HG03064 (cell line): Measurements from ENCODE around the gene ZNF879.

Experiments
- ATAC-seq: cut with Tn5 transposase; IDR thresholded peaks from one replicate; pipeline ENCODE4 v1.9.1; 2021; ENCODE audit warnings: low read depth; ENCODE audit not compliant: unreplicated experiment

ZNF879 gene

GRCh38 chr5:179023528-179024189 lies at the start of gene ZNF879:
TSS of gene ZNF879 (plus strand) at chr5:179023804. CDS start at chr5:179025005, 1,201 bp downstream.
- peak; percentile 94 for ATAC-seq

DNA sequence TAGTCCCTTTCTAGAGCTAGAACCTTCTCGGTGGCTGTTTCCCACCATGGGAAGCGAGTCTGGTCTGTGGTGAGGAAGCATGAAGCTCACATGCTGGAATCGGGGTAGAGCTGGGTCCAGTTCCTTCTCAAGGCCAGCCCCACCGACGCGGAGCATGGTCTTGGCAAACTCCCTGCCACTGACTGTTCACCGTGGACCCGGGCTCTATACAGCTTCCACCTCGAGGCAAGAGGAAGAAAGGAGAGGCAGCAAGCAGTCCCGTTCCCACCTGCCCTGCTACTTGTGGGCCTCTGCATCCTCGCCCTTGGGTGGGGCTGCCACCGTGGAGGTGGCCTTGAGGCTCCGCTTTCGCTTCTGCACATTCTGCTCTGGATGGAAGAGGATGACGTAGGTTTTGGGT lies 42.2 kb upstream of the ZNF879 start:
- no peak for ATAC-seq

DNA sequence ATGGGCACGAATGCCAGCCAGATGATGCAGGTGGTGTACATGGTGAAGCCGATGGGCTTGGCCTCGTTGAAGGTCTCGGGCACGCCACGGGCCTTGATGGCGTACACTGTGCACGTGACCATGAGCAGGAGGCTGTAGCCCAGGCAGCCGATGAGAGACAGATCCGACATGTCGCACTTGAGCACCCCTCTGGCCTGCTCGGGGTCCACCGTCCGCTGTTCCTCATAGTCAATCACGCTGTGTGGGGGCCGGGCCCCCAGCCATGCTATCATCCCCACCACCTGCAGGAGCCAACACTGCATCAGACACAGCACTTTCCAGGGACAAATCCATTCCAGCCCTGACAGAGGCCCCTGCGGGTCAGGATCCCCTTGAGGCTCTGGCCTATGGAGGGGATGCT lies 40.7 kb upstream of the ZNF879 start:
- no peak for ATAC-seq

DNA sequence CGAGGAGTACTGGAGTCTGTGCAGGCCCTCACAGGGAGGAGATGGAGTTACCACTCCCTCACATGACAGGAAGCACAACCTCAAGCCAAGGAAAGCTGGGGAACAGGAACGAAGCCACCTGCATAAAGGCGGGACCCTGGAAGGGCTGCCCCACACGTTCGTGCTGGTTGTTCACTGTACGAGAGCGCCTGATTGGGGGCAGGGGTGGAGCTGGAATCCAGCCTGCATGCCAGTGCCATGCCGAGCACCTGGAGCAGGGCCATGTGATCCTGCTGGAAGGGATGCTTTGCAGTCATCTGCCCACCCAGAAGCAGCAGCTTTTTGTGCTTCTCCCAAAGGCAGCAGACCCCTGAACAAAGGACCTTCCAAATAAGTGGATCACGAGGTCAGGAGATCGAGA lies 39.9 kb upstream of the ZNF879 start:
- ATAC-seq = no peak

DNA sequence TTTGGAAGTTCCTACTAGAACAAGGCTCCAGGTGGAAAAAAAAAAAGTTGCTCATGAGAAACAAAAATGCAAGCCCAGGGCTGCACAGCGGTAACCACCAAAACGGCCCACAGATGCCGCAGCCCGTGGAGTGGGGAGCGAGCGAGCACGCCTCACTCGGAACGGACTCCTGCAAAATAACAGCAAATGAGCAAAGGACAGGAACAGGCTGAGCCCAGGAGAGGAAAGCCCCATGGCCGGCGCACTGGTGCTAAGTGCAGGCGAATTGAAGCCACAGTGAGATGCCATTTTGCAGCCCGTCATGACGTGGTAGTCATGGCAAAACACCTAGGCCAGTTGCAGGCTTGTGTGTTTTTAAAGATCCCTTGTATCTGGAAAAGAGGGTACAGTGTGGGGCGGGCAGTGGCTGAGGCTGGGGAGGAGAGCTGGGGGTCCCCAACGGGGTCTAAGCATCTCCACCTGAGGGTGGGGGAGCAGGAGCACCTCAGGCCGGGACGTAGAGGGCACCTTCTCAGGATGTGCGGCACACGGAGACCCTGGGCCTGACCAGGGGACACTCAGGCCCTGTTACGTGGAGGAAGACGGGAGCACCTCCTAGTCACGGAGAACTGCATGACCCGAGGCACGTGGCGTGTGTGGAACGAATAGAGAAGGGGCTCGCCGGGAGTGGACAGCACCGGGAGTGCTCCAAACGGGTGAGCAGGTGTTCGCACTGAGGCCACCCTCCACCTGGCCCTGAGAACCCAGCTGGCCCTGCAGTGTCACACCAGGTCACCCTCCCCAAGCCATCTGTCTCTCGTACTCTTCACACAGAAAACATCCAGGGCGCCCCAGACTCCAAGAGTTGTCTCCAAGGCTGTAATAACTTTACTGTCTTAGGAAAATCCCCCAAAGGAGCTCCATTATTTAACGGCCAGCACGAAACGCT lies 39.2 kb upstream of the ZNF879 start:
- no peak for ATAC-seq

GRCh38 chr5:178986326-178986960 lies 37.2 kb upstream of the ZNF879 start:
- no peak for ATAC-seq

DNA sequence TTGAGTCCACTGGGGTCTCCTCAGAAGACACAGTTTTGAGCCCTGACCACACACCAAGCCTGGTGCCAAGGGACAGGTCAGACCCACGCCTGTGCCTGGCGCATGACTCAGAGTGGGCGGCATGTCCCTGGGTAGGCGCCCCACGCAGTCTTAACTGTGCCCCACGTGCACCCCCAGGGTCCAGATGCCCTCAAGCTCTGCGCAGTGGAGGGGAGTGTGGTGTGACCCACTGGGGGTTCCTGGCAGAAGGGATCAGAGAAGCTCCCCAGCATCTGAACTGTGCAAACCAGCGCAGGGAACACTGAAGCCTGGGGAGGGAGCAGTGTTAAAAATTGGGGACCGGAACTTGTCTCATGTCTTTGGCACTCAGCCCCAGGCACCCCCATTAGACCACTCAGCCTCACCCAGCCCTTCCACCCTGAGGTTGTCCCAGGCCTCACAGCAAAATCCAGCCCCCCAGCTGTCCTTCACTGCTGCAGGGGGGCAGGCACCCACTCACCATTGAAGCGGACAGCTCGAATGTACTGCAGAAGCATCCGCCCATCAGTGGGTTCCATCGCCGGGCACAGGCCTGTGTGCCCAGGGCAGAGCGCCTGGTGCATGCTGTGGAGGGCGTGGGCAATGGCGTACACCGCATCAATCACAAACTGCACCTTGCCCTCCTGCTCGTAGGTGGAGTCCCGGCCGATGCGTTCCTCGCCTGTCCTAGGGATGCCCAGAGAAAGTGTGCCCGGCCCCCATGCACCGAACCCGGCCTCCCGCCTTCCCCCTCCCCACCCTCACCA lies 35.0 kb upstream of the ZNF879 start:
- no peak for ATAC-seq

DNA sequence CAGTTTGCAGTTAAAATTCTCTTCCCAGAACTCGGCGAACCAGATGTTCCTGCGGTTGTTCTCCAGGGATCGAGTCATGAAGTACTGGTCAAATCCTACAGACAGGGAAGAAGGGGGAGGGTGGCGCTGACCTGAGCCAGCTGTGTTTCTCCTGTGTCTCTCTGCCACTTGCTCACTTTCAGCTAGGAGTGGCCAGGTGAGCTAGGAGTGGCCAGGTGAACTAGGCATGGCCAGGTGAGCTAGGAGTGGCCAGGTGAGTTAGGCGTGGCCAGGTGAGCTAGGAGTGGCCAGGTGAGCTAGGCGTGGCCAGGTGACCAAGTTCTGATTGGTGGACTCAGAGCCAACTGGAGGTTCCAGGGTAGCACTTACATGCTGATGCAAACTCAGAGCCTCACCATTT lies 34.3 kb upstream of the ZNF879 start:
- no peak for ATAC-seq

GRCh38 chr5:178990491-178990890 lies 33.1 kb upstream of the ZNF879 start:
- no peak for ATAC-seq

GRCh38 chr5:178991190-178992145 lies 32.1 kb upstream of the ZNF879 start:
- ATAC-seq = no peak

GRCh38 chr5:178992291-178992895 lies 31.2 kb upstream of the ZNF879 start:
- no peak for ATAC-seq

DNA sequence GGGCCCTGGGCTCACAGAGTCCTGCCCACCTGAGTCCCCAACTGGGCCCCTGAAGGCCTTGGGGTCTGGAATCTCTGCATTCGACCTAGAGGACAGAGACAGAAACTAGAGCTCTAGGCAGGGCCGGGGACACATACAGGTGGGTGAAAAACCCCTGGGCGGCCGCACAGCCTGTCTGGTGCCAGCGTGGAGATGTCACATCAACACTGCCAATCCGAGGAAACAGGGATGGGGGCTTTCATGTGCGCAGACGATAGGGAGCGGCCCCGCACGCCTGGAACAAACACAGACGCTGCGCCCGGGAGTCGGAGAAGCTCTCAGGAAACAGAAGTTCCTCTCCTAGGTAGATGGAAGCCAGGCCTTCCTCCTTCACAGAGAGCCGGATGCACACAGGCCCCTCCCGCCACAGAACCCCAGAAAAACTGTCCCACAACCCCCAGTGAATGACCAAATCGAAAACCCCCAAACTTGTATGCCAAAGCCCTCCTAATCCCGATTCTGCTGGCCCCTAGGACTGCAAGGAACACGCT lies 30.3 kb upstream of the ZNF879 start:
- no peak for ATAC-seq

GRCh38 chr5:178993955-178994579 lies 29.5 kb upstream of the ZNF879 start:
- no peak for ATAC-seq

DNA sequence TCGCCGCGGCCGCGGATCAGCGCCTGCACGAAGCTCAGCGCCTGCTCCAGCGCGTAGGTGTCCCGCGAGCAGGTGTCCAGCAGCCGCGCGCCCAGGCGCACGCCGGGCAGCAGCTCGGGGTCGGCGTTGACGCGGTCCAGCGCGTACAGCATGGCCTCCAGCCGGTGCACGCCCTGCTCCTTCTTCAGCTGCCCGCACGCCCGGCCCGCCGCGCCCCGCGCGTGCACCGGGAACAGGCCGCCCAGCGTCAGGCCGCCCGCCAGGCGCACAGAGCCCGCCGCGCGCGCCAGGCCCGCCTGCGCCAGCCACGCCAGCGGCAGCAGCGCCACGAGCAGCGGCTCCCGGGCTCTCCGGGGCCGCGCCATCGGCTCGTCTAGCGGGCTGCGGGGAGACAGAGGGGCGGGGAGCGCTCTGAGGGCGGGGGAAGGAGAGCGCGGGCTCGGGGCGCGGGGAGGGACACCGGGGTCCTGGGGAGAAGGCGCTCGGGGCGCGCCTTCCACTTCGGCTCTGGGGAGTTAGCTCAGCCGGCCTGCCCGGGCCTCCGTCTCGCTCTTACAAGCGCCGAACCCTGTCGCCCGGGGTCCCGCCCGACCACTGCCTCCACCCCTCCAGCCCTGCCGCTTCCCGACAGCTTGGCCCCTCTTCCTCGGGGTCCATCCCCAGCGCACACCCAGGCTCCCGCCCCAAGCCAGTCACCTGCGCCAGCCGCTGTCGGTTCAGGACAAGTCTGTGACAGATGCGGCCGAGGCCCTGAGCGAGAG lies 28.8 kb upstream of the ZNF879 start, which contains the start of gene GRM6:
Gene GRM6 (minus strand): TSS at position 741 of the 761 bp plus-strand sequence. CDS start 376 bp downstream, at position 365.
- ATAC-seq = no peak

- no peak for ATAC-seq
Observed at GRCh38 chr5:178995341-178995690, 28.3 kb upstream of the ZNF879 start.

GRCh38 chr5:178996156-178996555 lies 27.4 kb upstream of the ZNF879 start:
- no peak for ATAC-seq

- ATAC-seq = no peak
Observed at GRCh38 chr5:178997191-178997590, 26.4 kb upstream of the ZNF879 start.

- no peak for ATAC-seq
Observed at GRCh38 chr5:178998441-178998840, 25.2 kb upstream of the ZNF879 start.
